IMR-90 (cell line): ENCODE results near the gene VPS35L.

Experiments
- MXI1 ChIP-seq: IDR thresholded peaks from 2 replicates; pipeline ENCODE4 v1.6.1; 2012; ENCODE audit warnings: low read depth, mild to moderate bottlenecking, low read length, moderate library complexity, borderline replicate concordance
- NFE2L2 ChIP-seq: fragments of 150-350 bp; IDR thresholded peaks from 2 replicates; pipeline ENCODE4 v1.6.1; 2016; ENCODE audit warnings: low read depth, mild to moderate bottlenecking, low read length
- POLR2A ChIP-seq: IDR thresholded peaks from 2 replicates; pipeline ENCODE4 v1.6.1; 2012; ENCODE audit warnings: mild to moderate bottlenecking, low read depth, low read length
- TF ChIP-seq, protein P1 (sequence below): conservative IDR thresholded peaks from 2 replicates; pipeline ENCODE4 v1.5.1; 2012; ENCODE audit warnings: mild to moderate bottlenecking, low read depth, low read length, improper control_type of control experiment
- TF ChIP-seq, protein P2 (sequence below): fragments of 150-350 bp; IDR thresholded peaks from 2 replicates; pipeline ENCODE4 v1.6.1; 2016; ENCODE audit warnings: low read depth, mild to moderate bottlenecking, low read length, moderate library complexity, borderline replicate concordance

DNA sequence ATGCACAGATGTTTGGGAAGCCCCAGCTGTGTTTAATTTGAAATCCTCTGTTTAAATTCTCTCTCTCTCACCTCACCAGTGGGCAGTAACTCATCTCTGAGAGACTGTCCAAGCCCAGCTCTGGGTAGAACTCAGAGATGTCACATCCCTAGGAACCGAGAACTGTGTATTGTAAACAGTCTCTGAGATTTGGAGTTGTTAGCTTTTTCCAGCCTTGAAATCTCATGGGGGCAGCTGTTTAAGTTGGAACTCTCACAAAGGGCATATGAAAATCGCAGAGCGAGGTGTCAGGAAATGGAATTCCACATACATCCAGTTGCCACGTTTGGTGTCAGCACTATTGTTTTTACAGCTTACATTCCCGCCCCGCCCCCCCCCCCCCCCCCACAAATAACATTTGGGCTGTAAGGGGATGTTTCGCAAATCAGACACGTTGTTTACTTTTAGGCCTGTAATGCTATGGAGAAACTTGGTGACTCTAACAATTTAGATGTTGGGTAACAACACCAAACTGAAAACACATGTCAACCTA, 34.3 kb downstream of the VPS35L start:
- TF ChIP-seq, protein P1, sequence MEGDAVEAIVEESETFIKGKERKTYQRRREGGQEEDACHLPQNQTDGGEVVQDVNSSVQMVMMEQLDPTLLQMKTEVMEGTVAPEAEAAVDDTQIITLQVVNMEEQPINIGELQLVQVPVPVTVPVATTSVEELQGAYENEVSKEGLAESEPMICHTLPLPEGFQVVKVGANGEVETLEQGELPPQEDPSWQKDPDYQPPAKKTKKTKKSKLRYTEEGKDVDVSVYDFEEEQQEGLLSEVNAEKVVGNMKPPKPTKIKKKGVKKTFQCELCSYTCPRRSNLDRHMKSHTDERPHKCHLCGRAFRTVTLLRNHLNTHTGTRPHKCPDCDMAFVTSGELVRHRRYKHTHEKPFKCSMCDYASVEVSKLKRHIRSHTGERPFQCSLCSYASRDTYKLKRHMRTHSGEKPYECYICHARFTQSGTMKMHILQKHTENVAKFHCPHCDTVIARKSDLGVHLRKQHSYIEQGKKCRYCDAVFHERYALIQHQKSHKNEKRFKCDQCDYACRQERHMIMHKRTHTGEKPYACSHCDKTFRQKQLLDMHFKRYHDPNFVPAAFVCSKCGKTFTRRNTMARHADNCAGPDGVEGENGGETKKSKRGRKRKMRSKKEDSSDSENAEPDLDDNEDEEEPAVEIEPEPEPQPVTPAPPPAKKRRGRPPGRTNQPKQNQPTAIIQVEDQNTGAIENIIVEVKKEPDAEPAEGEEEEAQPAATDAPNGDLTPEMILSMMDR, result no peak
- TF ChIP-seq POLR2A (no peak), MXI1 (0 out of 2 replicates have a peak, but pooled peaks have one; percentile 30), NFE2L2 (no peak)
- TF ChIP-seq, protein P2, sequence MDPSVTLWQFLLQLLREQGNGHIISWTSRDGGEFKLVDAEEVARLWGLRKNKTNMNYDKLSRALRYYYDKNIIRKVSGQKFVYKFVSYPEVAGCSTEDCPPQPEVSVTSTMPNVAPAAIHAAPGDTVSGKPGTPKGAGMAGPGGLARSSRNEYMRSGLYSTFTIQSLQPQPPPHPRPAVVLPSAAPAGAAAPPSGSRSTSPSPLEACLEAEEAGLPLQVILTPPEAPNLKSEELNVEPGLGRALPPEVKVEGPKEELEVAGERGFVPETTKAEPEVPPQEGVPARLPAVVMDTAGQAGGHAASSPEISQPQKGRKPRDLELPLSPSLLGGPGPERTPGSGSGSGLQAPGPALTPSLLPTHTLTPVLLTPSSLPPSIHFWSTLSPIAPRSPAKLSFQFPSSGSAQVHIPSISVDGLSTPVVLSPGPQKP, result no peak
